NT2/D1 (cell line): ENCODE measurements around the gene AOAH.

Experiments used
- SUZ12 ChIP-seq: IDR thresholded peaks from 2 replicates; pipeline ENCODE4 v1.6.1; 2011; ENCODE audit not compliant: insufficient read length, insufficient read depth; ENCODE audit errors: extremely low read depth
- YY1 ChIP-seq: IDR thresholded peaks from 2 replicates; pipeline ENCODE4 v1.6.1; 2011; ENCODE audit not compliant: insufficient read length, insufficient read depth
- ZNF274 ChIP-seq: IDR thresholded peaks from 2 replicates; pipeline ENCODE4 v1.6.1; 2011; ENCODE audit warnings: mild to moderate bottlenecking, low read depth, low read length

- no peak for TF ChIP-seq YY1
- no peak for TF ChIP-seq ZNF274
- TF ChIP-seq SUZ12, result no peak
Observed at GRCh38 chr7:36760856-36761762, 36.8 kb upstream of the AOAH start.
